Measurements from ENCODE around the gene RBPJ. TPM values are rescaled to one million over a fixed set of nuclear protein-coding genes. Genes with fewer than 3 reads are reported as not detected.

RBPJ gene
- total RNA-seq, 1 donor from 2014 or later = 51.4 TPM

DNA sequence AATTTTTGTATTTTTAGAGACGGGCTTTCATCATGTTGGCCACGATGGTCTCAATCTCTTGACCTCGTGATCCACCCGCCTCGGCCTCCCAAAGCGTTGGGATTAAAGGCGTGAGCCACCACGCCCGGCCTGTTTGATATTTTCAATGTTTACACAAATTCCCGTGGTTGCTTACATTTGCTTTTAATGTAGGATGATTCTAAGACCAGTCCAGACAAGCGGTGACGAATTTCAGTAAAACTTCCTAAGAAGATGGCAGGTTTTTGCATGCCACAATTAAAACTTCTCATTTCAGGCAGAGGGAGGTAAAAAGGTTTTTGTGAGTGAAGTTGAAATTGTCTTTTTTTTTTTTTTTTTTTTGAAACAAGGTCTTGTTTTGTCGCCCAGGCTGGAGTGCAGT, 41.4 kb upstream of the RBPJ start:
- no peak overlapping the region for H3K27ac Mint-ChIP-seq
- ChIA-PET POLR2A (no interaction called here), CTCF (no interaction called here)
- TF ChIP-seq, protein P1, sequence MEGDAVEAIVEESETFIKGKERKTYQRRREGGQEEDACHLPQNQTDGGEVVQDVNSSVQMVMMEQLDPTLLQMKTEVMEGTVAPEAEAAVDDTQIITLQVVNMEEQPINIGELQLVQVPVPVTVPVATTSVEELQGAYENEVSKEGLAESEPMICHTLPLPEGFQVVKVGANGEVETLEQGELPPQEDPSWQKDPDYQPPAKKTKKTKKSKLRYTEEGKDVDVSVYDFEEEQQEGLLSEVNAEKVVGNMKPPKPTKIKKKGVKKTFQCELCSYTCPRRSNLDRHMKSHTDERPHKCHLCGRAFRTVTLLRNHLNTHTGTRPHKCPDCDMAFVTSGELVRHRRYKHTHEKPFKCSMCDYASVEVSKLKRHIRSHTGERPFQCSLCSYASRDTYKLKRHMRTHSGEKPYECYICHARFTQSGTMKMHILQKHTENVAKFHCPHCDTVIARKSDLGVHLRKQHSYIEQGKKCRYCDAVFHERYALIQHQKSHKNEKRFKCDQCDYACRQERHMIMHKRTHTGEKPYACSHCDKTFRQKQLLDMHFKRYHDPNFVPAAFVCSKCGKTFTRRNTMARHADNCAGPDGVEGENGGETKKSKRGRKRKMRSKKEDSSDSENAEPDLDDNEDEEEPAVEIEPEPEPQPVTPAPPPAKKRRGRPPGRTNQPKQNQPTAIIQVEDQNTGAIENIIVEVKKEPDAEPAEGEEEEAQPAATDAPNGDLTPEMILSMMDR (IDR thresholded peaks at IDR 0.05) = no peak
- H3K27me3 Mint-ChIP-seq = no peaks in the 10 kb centered on the region
- no peaks in the 10 kb centered on the region for H3K9me3 Mint-ChIP-seq
- DNase-seq (no peak), ATAC-seq (ENCODE audit: low read depth) (no peak)
- H3K4me3 Mint-ChIP-seq = no peak overlapping the region
- intact Hi-C loops (cut with micrococcal nuclease) = no loop called here
- H3K36me3 Mint-ChIP-seq (ENCODE audit: low read depth) = no peaks in the 10 kb centered on the region
- H3K4me1 Mint-ChIP-seq = no peaks in the 10 kb centered on the region

DNA sequence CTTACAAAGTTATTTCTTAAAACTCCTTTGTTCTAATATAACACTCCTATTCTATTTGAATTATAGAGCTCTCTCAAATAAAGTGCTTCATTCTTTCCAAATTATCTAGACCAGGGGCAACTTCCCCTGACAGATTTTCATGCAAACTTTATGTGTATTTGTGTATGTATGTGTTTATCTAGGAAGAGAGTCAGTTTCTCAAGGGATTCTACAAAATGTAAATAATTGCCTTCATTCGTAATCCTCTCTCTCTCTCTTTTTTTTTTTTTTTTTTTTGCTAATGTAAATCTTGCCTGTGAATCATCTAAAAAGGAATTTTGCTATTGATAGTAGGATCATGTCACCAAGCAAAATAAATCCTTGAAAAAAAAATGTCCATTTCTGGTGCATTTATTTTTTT, 38.9 kb upstream of the RBPJ start:
- intact Hi-C loops (cut with micrococcal nuclease) = no loop called here
- DNase-seq = no peak
- CTCF ChIA-PET = interaction anchor here (0.6 kb wide), 1 partner anchor 970 kb away, joined by 3 read pairs; no protein-coding TSS in a partner anchor
- TF ChIP-seq, protein P1 (IDR thresholded peaks at IDR 0.05) = no peak
- Mint-ChIP-seq H3K27me3 (no peaks in the 10 kb centered on the region), H3K4me1 (no peaks in the 10 kb centered on the region), H3K27ac (no peak overlapping the region), H3K4me3 (no peak overlapping the region), H3K9me3 (no peaks in the 10 kb centered on the region), H3K36me3 (ENCODE audit: low read depth) (no peaks in the 10 kb centered on the region)
- POLR2A ChIA-PET = no interaction called here
- no peak for ATAC-seq (ENCODE audit: low read depth)

DNA sequence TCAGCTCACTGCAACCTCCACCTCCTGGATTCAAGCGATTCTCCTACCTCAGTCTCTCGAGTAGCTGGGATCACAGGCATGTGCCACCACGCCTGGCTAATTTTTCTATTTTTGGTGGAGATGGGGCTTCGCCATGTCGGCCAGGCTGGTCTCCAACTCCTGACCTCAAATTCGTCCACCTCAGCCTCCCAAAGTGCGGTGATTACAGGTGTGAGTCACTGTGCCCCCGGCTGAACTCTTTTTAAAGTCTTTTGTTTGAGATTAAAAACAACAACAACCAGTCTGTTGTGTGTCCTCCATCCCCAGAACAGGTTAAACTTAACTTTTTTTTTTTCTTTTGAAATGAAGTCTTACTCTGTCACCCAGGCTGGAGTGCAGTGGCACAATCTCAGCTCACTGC, 36.3 kb upstream of the RBPJ start:
- Mint-ChIP-seq H3K9me3 (no peaks in the 10 kb centered on the region), H3K4me1 (peaks cover 13% of the 10 kb centered on the region), H3K27me3 (no peaks in the 10 kb centered on the region), H3K27ac (no peak overlapping the region), H3K36me3 (ENCODE audit: low read depth) (no peaks in the 10 kb centered on the region), H3K4me3 (no peak overlapping the region)
- no peak for DNase-seq
- TF ChIP-seq, protein P1 (IDR thresholded peaks at IDR 0.05) = no peak
- ATAC-seq (ENCODE audit: low read depth) = no peak
- intact Hi-C loops (cut with micrococcal nuclease) = no loop called here
- POLR2A ChIA-PET = no interaction called here
- CTCF ChIA-PET = no interaction called here

DNA sequence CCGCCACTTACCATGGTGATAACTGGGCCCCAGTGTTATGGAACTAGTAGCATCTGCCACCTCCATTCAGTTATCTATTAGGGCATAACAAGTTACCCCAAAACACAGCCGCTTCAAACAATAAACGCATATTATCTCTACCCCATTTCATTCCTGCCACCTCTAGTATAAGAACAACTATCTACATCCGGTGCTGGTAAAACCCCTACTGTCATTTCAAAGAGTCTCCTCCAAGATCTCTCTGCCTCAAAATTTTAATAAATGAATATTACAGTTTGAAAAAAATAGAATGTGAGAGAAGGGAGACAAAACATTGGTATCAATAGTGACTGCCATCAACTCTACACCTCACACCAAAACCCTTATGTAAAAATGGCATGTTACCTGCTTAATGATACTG, 35.5 kb upstream of the RBPJ start:
- intact Hi-C loops (cut with micrococcal nuclease) = no loop called here
- H3K9me3 Mint-ChIP-seq = no peaks in the 10 kb centered on the region
- H3K27ac Mint-ChIP-seq = no peak overlapping the region
- no peak overlapping the region for H3K4me3 Mint-ChIP-seq
- DNase-seq = no peak
- TF ChIP-seq, protein P1 (IDR thresholded peaks at IDR 0.05) = no peak
- no peaks in the 10 kb centered on the region for H3K27me3 Mint-ChIP-seq
- ATAC-seq (ENCODE audit: low read depth) = no peak
- peaks cover 13% of the 10 kb centered on the region for H3K4me1 Mint-ChIP-seq
- ChIA-PET CTCF (no interaction called here), POLR2A (no interaction called here)
- H3K36me3 Mint-ChIP-seq (ENCODE audit: low read depth) = no peaks in the 10 kb centered on the region

DNA sequence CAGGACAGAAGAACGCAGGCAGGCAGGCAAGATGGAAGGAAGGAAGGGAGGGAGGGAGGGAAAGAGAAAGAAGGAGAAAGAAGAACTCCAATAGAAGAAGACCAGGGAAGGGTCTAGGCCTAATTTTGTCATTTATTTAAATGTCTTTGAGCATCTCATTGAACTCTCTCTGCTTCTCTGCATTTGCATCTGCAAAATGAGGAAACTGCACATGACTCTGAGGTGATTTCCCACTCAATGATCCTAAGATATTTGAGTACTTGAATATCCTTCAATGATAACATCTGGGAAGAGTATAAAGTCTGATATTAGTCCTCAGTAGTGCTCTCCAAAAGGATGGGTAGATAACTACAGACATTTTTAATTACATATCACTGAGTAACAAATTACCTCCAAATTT, 33.1 kb upstream of the RBPJ start:
- ATAC-seq (ENCODE audit: low read depth) (no peak), DNase-seq (no peak)
- H3K4me3 Mint-ChIP-seq = no peak overlapping the region
- TF ChIP-seq, protein P1 (IDR thresholded peaks at IDR 0.05) = no peak
- no peaks in the 10 kb centered on the region for H3K27me3 Mint-ChIP-seq
- ChIA-PET CTCF (no interaction called here), POLR2A (interaction anchor here (1.7 kb wide), 1 partner anchor 31 kb away, joined by 14 read pairs; no protein-coding TSS in a partner anchor)
- no peaks in the 10 kb centered on the region for H3K36me3 Mint-ChIP-seq (ENCODE audit: low read depth)
- no peaks in the 10 kb centered on the region for H3K9me3 Mint-ChIP-seq
- intact Hi-C loops (cut with micrococcal nuclease) = loop anchor here (1.0 kb wide), 1 partner anchor 32 kb away; no protein-coding TSS in a partner anchor
- H3K4me1 Mint-ChIP-seq = peaks cover 13% of the 10 kb centered on the region
- H3K27ac Mint-ChIP-seq = peak overlapping the region; percentile 59
